Measurements from ENCODE around the gene DRAXIN.

- TF ChIP-seq, protein P1, sequence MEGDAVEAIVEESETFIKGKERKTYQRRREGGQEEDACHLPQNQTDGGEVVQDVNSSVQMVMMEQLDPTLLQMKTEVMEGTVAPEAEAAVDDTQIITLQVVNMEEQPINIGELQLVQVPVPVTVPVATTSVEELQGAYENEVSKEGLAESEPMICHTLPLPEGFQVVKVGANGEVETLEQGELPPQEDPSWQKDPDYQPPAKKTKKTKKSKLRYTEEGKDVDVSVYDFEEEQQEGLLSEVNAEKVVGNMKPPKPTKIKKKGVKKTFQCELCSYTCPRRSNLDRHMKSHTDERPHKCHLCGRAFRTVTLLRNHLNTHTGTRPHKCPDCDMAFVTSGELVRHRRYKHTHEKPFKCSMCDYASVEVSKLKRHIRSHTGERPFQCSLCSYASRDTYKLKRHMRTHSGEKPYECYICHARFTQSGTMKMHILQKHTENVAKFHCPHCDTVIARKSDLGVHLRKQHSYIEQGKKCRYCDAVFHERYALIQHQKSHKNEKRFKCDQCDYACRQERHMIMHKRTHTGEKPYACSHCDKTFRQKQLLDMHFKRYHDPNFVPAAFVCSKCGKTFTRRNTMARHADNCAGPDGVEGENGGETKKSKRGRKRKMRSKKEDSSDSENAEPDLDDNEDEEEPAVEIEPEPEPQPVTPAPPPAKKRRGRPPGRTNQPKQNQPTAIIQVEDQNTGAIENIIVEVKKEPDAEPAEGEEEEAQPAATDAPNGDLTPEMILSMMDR (IDR thresholded peaks at IDR 0.05), result no peak
- TF ChIP-seq POLR2A (IDR thresholded peaks at IDR 0.05) (no peak), POLR2AphosphoS5 (IDR thresholded peaks at IDR 0.05) (no peak)
Measured at GRCh38 chr1:11751087-11751486, 59.6 kb downstream of the DRAXIN start.

Data from suprapubic skin (tissue), 4 donors.